Uterus (tissue), 4 donors: Measurements from ENCODE around the gene TIGD3. TPM values are rescaled to one million over a fixed set of nuclear protein-coding genes. Genes with fewer than 3 reads are reported as not detected.

Experiments used
- DNase-seq, 2 donors: peaks; one replicate each; pipeline ENCODE4 v3.0.0-alpha.2; 2019 to 2020
- H3K27ac ChIP-seq, 2 donors: fragments of 200-600 bp; sonication (generic); 1 replicate in 1 of 2; 2 replicates in 1 of 2; pipeline ENCODE4 v1.5.1; 2016 to 2018
- H3K27me3 ChIP-seq, 2 donors: fragments of 200-600 bp; sonication (generic); one replicate each; pipeline ENCODE4 v1.5.1; 2018 to 2019; ENCODE audit warnings: control low read depth in 1 of 2
- H3K36me3 ChIP-seq, 2 donors: fragments of 200-600 bp; sonication (generic); one replicate each; pipeline ENCODE4 v1.5.1; 2019; ENCODE audit warnings: control low read depth in 1 of 2
- H3K4me1 ChIP-seq, 2 donors: fragments of 200-600 bp; sonication (generic); one replicate each; pipeline ENCODE4 v1.5.1; 2018 to 2019; ENCODE audit warnings: control low read depth in 1 of 2
- H3K4me3 ChIP-seq, 2 donors: fragments of 200-600 bp; sonication (generic); 1 replicate in 1 of 2; 2 replicates in 1 of 2; pipeline ENCODE4 v1.5.1; 2018 to 2019; ENCODE audit warnings: mild to moderate bottlenecking in 1 of 2
- H3K9me3 ChIP-seq, 2 donors: fragments of 200-600 bp; sonication (generic); one replicate each; pipeline ENCODE4 v1.5.1; 2019; ENCODE audit warnings: control low read depth in 1 of 2
- CTCF ChIP-seq, 4 experiments: fragments of 200-600 bp in 2 of 4; fragments of 450-650 bp in 2 of 4; sonication (generic) in 2 of 4; IDR thresholded peaks; one replicate each; pipeline ENCODE4 v1.5.1; 2016 to 2019; ENCODE audit warnings: antibody characterized with exemption in 4 of 4, mild to moderate bottlenecking in 2 of 4, moderate library complexity in 1 of 4
- POLR2A ChIP-seq, 2 donors: fragments of 450-650 bp; IDR thresholded peaks; one replicate each; pipeline ENCODE4 v1.6.1; 2016; ENCODE audit warnings: antibody characterized with exemption in 2 of 2, mild to moderate bottlenecking in 1 of 2, moderate library complexity in 1 of 2
- intact Hi-C: fragments of 100-400 bp; cut with DNase I; formaldehyde crosslinking; loops from one replicate; pipeline ENCODE4 v1.15.1; 2023; ENCODE audit warnings: low total_unique reads
- total RNA-seq, 4 donors: library from RNA; depleted of rRNA in 3 of 4; stranded (reverse); fragments of >200 nt in 3 of 4; gene quantifications; one replicate each; pipeline versions ENCODE4 v1.1.0 to v1.2.4, GENCODE V29; 2014 to 2023
- donor health status: DM: yes; HTN: yes; CAD: no.

TIGD3 gene
- total RNA-seq, 4 donors from 2014 or later: under 0.01 to 0.35 TPM; not detected in 2

GRCh38 chr11:65403607-65404121 lies 49.1 kb downstream of the TIGD3 start:
- H3K27ac ChIP-seq: no peak overlapping the region
- intact Hi-C loops: no loop called here
- no peaks in the 10 kb centered on the region for H3K36me3 ChIP-seq
- no peaks in the 10 kb centered on the region for H3K4me1 ChIP-seq
- no peaks in the 10 kb centered on the region for H3K27me3 ChIP-seq
- no peaks in the 10 kb centered on the region for H3K9me3 ChIP-seq
- no peak for DNase-seq
- TF ChIP-seq POLR2A (IDR thresholded peaks at IDR 0.05): no peak
- TF ChIP-seq CTCF (IDR thresholded peaks at IDR 0.05): no peak
- no peak overlapping the region for H3K4me3 ChIP-seq

- DNase-seq: no peak
- H3K27me3 ChIP-seq: no peaks in the 10 kb centered on the region
- TF ChIP-seq POLR2A (IDR thresholded peaks at IDR 0.05): no peak
- TF ChIP-seq CTCF (IDR thresholded peaks at IDR 0.05): no peak
- no peaks in the 10 kb centered on the region for H3K9me3 ChIP-seq
- H3K4me3 ChIP-seq: no peak overlapping the region
- no peaks in the 10 kb centered on the region for H3K4me1 ChIP-seq
- intact Hi-C loops: no loop called here
- no peak overlapping the region for H3K27ac ChIP-seq
- H3K36me3 ChIP-seq: no peaks in the 10 kb centered on the region
Observed at GRCh38 chr11:65404210-65404609, 49.7 kb downstream of the TIGD3 start.

- H3K4me1 ChIP-seq: no peaks in the 10 kb centered on the region
- no peak for TF ChIP-seq POLR2A (IDR thresholded peaks at IDR 0.05)
- TF ChIP-seq CTCF (IDR thresholded peaks at IDR 0.05): no peak
- intact Hi-C loops: no loop called here
- no peak for DNase-seq
- no peaks in the 10 kb centered on the region for H3K27me3 ChIP-seq
- no peak overlapping the region for H3K27ac ChIP-seq
- no peaks in the 10 kb centered on the region for H3K36me3 ChIP-seq
- no peak overlapping the region for H3K4me3 ChIP-seq
- no peaks in the 10 kb centered on the region for H3K9me3 ChIP-seq
Observed at GRCh38 chr11:65404638-65405339, 50.2 kb downstream of the TIGD3 start.

Other genes with a start within 250 kb of the TIGD3 start
- 10 to 100 TPM in 1 of 4 donors, 1 to 10 TPM in 2, under 1 TPM in 1; 0.77 to 16.7 (median 5.5) TPM for gene TM7SF2, start 242.9 kb upstream of the TIGD3 start, total RNA-seq
- 1 to 10 TPM in 3 of 4 donors, not detected in 1; 4.6 to 9.6 (median 5.7) TPM for gene ZNHIT2, start 237.1 kb upstream of the TIGD3 start, total RNA-seq
- gene FAU, start 232.6 kb upstream of the TIGD3 start, total RNA-seq: 1,000 to 10,000 TPM in 3 of 4 donors, 100 to 1,000 TPM in 1; 161 to 5,220 (median 1,903) TPM
- 10 to 100 TPM; 27.6 to 69.2 (median 57.8) TPM for gene MRPL49, start 232.4 kb upstream of the TIGD3 start, total RNA-seq
- gene SYVN1, start 220.2 kb upstream of the TIGD3 start, total RNA-seq: 10 to 100 TPM; 34.7 to 88.8 (median 60.5) TPM
- not detected for gene SPDYC, start 184.5 kb upstream of the TIGD3 start, total RNA-seq
- gene CAPN1, start 172.8 kb upstream of the TIGD3 start, total RNA-seq: 100 to 1,000 TPM; 122 to 174 (median 157) TPM
- gene POLA2, start 92.8 kb upstream of the TIGD3 start, total RNA-seq: 10 to 100 TPM in 2 of 4 donors, 1 to 10 TPM in 2; 3.3 to 13.5 (median 7.6) TPM
- gene CDC42EP2, start 39.9 kb upstream of the TIGD3 start, total RNA-seq: 10 to 100 TPM in 3 of 4 donors, 1 to 10 TPM in 1; 9.7 to 65.3 (median 33.2) TPM
- 100 to 1,000 TPM in 1 of 4 donors, 10 to 100 TPM in 3; 16.1 to 108 (median 56.8) TPM for gene DPF2, start 20.9 kb upstream of the TIGD3 start, total RNA-seq
- gene SLC25A45, start 27.9 kb downstream of the TIGD3 start, total RNA-seq: 1 to 10 TPM in 2 of 4 donors, under 1 TPM in 1, not detected in 1; 0.29 to 5.9 (median 5.3) TPM
- 100 to 1,000 TPM in 1 of 4 donors, 10 to 100 TPM in 3; 15.9 to 160 (median 41.5) TPM for gene FRMD8, start 31.9 kb downstream of the TIGD3 start, total RNA-seq
- gene NEAT1, start 68.0 kb downstream of the TIGD3 start, total RNA-seq: 100 to 1,000 TPM in 3 of 4 donors, 10 to 100 TPM in 1; 33.6 to 932 (median 120) TPM
- gene MALAT1, start 144.3 kb downstream of the TIGD3 start, total RNA-seq: over 10,000 TPM in 3 of 4 donors, 1,000 to 10,000 TPM in 1; 6,732 to 19,335 (median 13,886) TPM
- gene SCYL1, start 170.3 kb downstream of the TIGD3 start, total RNA-seq: 100 to 1,000 TPM in 1 of 4 donors, 10 to 100 TPM in 3; 28.8 to 101 (median 70.1) TPM
- gene LTBP3, start 203.6 kb downstream of the TIGD3 start, total RNA-seq: 100 to 1,000 TPM; 131 to 240 (median 217) TPM
- gene ZNRD2, start 215.7 kb downstream of the TIGD3 start, total RNA-seq: 10 to 100 TPM; 12.3 to 42.6 (median 31.6) TPM
- gene FAM89B, start 217.8 kb downstream of the TIGD3 start, total RNA-seq: 10 to 100 TPM; 13.9 to 83.0 (median 40.8) TPM
- 100 to 1,000 TPM in 1 of 4 donors, 10 to 100 TPM in 3; 44.2 to 159 (median 69.5) TPM for gene EHBP1L1, start 221.3 kb downstream of the TIGD3 start, total RNA-seq
- gene KCNK7, start 241.0 kb downstream of the TIGD3 start, total RNA-seq: 1 to 10 TPM in 1 of 4 donors, under 1 TPM in 1, not detected in 2; 0.26 to 5.8 TPM